Peyer's patch (tissue), 4 donors: Measurements from ENCODE around the gene CLDN5.

Experiments used
- POLR2A ChIP-seq, 2 donors: fragments of 450-650 bp; IDR thresholded peaks; one replicate each; pipeline ENCODE4 v1.5.1; 2017; ENCODE audit warnings: antibody characterized with exemption in 2 of 2, mild to moderate bottlenecking in 2 of 2, moderate library complexity in 2 of 2
- TF ChIP-seq, protein P1 (sequence below), 6 experiments: fragments of 450-650 bp in 4 of 6; fragments of 200-600 bp in 2 of 6; sonication (generic) in 1 of 6; IDR thresholded peaks; one replicate each; pipeline ENCODE4 v1.5.1; 2017 to 2019; ENCODE audit warnings: antibody characterized with exemption in 6 of 6, mild to moderate bottlenecking in 3 of 6, moderate library complexity in 1 of 6

DNA sequence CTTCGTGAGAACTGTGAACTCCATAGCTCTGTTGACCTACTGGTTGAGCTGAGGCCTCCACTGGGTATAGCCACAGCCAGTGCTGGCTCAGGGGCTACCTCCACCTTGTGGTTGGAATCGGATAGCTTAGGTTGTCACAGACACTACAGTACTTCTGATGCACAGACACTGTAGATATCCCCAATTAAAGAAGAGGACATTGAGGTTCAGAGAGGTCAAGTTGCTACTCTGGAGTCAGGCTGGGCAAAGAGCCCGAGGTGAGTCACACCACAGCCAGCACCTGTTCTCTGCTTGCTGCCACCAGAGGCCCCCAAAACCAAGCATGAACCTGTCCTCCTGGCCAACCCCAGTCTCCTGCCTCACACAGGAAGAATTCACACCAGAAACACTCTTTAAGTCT lies 50.6 kb downstream of the CLDN5 start:
- TF ChIP-seq, protein P1, sequence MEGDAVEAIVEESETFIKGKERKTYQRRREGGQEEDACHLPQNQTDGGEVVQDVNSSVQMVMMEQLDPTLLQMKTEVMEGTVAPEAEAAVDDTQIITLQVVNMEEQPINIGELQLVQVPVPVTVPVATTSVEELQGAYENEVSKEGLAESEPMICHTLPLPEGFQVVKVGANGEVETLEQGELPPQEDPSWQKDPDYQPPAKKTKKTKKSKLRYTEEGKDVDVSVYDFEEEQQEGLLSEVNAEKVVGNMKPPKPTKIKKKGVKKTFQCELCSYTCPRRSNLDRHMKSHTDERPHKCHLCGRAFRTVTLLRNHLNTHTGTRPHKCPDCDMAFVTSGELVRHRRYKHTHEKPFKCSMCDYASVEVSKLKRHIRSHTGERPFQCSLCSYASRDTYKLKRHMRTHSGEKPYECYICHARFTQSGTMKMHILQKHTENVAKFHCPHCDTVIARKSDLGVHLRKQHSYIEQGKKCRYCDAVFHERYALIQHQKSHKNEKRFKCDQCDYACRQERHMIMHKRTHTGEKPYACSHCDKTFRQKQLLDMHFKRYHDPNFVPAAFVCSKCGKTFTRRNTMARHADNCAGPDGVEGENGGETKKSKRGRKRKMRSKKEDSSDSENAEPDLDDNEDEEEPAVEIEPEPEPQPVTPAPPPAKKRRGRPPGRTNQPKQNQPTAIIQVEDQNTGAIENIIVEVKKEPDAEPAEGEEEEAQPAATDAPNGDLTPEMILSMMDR (IDR thresholded peaks at IDR 0.05), result no peak
- no peak for TF ChIP-seq POLR2A (IDR thresholded peaks at IDR 0.05)
